IPS-NIHi11 (cell line): Measurements from ENCODE around the gene EPG5.

Experiments
- DNase-seq: peaks from one replicate; pipeline ENCODE4 v3.0.0; 2012; ENCODE audit warnings: mixed read lengths, low spot score

The EPG5 gene

DNA sequence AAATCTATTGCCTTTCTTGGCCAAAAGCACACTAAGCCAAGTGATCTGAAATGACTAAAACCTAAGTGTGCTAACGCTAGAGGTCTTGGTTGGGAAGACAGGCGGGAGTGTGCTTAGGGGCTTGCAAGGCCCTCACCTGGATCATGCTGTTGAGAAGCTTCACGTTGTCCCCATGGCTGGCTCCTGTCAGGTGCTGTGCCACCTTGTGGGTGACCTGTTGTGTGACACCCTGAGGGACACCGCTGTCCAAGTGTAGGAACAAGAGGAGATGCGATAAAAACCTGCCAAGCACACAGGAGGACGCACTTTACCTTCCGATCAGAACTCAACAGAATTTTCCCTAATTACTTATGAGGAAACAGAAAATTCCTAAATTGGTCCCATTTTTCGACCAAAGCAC, 50.8 kb downstream of the EPG5 start:
- peak; percentile 32 for DNase-seq

GRCh38 chr18:45913276-45913675, 53.9 kb downstream of the EPG5 start:
- no peak for DNase-seq

GRCh38 chr18:45910405-45911023, 56.6 kb downstream of the EPG5 start:
- DNase-seq: peak; percentile 81

DNA sequence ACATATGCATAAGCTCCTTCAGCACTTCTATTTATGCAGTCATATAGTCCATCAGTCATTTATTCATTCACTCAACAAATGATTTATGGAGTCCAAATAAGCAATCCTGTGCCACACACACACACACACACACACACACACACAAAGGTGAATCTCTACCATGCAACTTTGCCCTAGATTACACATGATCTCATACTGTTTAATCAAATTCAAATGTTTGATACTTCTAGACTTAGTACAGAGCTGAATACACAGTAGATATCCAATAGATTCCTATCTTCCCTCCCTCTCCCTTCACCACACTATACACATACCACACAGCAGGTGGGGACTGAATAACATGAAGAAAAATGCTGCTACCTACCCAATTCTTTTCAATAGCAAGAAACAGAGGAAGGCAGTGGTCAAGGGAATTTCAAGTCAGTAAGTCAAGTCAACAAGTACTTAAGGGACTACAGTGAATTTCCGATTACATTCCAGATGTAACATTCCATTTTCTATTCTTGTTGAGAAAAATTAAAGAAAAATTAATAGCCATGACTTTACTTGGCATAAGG, 65.4 kb downstream of the EPG5 start:
- no peak for DNase-seq

- DNase-seq: no peak
Measured at GRCh38 chr18:45900623-45901022, 66.5 kb downstream of the EPG5 start.

GRCh38 chr18:45896991-45897390, 70.1 kb downstream of the EPG5 start:
- no peak for DNase-seq

GRCh38 chr18:45896452-45896851, 70.7 kb downstream of the EPG5 start:
- DNase-seq: no peak

- DNase-seq: no peak
Measured at GRCh38 chr18:45895339-45895738, 71.8 kb downstream of the EPG5 start.

DNA sequence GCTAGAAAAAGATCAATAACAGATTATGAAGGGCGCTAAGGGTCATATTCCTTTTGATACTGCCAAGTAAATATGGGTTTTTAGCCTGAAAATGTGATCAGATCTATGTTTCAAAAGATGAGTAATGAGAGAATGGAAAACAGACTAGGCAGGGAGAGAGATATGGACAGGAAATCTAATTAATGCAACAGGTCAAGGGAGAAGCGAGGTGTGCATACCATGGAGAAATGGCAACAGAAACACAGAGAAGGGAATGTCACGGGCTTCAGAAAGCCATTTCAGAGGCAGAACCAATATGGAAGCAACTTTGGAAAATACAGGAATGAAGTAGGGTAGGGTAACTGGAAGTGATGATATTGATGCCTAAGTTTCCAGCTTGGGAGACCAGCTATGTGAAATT, 72.3 kb downstream of the EPG5 start:
- no peak for DNase-seq

DNA sequence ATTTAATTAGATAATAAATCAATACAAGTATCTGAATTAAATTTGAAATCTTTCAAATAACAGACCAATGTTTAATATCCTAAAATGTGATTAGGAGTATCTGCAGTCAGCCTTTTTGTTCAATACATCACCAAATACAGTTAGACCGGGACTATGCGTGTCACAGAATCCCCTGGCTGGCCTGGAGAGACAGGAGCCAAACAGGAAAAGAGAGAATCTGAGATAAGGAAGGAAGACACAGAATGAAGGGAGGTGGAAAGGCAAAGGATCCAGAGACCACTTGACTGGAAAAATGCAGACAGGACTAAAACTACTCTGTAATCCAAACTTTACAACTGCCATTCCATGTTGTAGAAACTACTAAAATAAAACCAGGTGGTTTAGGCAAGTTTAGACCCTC, 75.3 kb downstream of the EPG5 start:
- no peak for DNase-seq

GRCh38 chr18:45890606-45891005, 76.5 kb downstream of the EPG5 start:
- DNase-seq: no peak

GRCh38 chr18:45889419-45890064, 77.6 kb downstream of the EPG5 start:
- no peak for DNase-seq

- no peak for DNase-seq
Measured at GRCh38 chr18:45887585-45887984, 79.5 kb downstream of the EPG5 start.

- no peak for DNase-seq
Measured at GRCh38 chr18:45880876-45881558, 86.1 kb downstream of the EPG5 start.

- peak; percentile 91 for DNase-seq
Measured at GRCh38 chr18:45879681-45880655, 87.2 kb downstream of the EPG5 start.

DNA sequence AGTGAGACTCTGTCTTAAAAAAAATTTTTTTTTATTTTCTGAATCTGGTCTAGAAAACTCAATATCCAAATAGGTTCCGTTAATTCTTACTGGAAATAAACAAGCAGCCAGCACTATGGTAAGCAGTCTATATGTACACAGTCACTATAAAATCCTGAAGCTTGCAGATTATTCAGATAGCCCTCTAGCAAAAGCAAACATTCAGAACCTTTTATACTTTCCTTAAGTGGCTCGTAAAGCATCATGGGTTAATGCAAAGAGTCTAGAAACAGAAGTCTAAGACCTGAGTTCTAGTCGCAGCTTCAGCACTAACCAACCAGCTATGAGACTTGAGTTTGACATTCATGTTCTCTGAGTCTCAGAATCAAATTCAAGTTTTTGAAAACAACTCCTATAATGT, 89.7 kb downstream of the EPG5 start:
- DNase-seq: no peak

DNA sequence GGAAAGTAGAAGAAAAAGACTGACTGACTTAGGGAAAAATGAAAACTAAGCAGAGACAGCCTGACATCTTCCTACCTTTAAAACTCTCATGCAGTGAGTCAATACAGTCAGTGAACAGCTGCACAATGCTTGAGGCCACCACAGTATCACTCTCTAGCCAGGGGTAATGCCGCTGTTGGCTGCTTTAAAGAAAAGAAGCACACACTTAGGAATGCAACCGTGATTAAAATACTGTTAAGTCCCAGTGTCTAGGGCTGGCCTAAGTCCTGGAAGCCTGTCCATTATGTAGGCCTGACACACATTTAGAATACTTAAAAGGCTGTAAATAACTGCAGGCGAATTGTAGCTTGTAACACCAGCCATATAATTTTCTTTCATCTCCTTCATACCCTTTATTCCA, 91.0 kb downstream of the EPG5 start:
- DNase-seq: no peak

GRCh38 chr18:45874491-45875184, 92.5 kb downstream of the EPG5 start:
- DNase-seq: no peak

DNA sequence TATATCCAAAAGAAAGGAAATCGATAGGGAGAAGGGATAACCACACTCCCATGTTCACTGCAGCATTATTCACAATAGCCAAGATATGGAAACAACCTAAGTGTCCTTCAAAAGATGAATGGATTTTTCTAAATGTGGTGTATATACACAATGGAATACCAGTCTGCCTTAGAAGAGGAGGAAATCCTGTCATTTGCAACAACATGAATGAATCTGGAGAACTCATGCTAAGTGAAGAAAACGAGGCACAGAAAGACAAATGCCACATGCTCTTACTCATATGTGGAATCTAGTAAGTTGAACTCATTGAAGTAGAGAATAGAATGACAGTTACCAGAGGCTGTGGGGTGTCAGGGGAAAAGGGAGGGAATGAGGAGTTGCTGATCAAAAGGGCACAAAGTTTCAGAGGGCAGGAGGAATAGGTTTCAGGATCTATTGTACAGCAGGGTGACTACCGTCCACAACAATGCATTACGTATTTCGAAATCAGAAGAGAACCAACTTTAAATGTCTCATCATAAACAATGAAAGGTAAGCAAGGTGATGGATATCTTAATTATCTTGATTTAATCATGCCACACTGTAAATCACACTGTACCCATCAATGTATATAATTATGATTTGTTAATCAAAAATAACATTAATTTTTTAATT, 95.6 kb downstream of the EPG5 start:
- no peak for DNase-seq

DNA sequence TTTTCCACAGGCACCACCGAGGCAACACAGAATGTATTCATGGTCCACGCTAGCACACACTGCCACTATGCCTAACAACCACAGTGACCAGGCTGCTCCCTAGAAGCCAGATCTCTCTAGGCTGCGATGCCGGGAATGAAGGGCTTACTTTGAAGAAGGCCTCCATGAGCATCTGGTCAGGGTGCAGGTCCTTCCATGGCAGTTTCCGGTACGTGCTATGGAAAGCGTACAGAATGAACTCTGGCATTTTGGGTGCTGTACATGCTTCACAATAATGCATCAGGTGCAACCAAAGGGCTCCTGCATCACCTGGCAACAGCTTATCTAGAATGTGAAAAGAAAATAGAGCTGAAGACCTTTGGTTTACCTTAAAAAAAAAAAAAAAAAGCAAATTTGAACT, 96.7 kb downstream of the EPG5 start:
- no peak for DNase-seq

GRCh38 chr18:45865466-45865865, 101.7 kb downstream of the EPG5 start:
- no peak for DNase-seq
